Measurements from ENCODE around the gene TLL2. TPM values are rescaled to one million over a fixed set of nuclear protein-coding genes. Genes with fewer than 3 reads are reported as not detected.

TLL2 gene
- total and polyA plus RNA-seq, 2 donors (not counting 3 experiments of a cell fraction or from before 2014, with no cell fraction given) = 0.03 to 0.20 TPM

DNA sequence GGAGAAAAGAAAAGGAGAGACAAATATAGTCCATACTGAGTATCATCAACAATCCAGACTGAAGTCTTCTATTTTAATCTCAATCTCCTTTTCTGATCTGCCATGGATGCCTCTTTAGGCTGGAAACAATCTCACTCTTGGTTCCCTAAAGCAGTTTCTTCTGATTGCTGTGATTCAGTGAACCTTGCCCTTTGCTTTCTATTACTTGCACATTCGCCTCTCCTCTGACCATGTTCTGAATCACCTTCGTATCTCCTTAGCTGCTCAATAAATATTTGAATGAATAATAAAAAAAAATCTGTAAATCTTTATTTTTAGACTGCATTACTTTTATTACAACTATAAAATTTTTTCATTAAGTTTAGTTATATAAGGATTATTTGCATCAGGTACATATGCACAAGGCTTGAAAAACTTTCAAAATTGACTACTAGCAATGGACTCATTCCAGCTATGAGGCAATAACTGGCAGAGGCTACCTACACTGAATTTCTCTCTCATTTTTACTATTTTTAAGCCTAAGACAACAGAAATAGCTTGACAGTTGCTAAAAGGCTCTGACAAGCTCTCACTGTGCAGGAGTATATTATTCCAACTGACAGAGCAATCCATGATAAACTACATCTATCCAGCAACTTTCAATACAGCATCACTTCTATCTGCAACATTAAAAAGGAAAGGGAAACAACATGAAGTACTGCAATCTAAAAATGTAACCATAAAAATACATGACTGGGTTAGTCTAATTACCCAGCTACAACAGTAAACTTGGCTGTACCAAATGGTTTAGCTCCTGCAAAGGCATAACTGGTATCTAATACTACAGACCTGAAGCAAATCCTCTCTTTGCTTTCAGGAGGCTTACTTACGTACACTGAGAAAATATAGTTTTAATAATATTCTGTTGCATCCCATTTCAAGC, 47.5 kb upstream of the TLL2 start:
- H3K27me3 ChIP-seq (ENCODE audit: control insufficient read depth in 2 of 2, insufficient read depth in 2 of 2, low read length in 2 of 2) = no peaks in the 10 kb centered on the region
- TF ChIP-seq POLR2AphosphoS5 (IDR thresholded peaks at IDR 0.05; ENCODE audit: insufficient read depth, low read depth, low read length) = no peak
- TF ChIP-seq, protein P1, sequence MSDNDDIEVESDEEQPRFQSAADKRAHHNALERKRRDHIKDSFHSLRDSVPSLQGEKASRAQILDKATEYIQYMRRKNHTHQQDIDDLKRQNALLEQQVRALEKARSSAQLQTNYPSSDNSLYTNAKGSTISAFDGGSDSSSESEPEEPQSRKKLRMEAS (IDR thresholded peaks at IDR 0.05; ENCODE audit: insufficient read depth, insufficient read length) = no peak
- no peak for TF ChIP-seq POLR2A (IDR thresholded peaks at IDR 0.05; ENCODE audit: low read depth, low read length)
- TF ChIP-seq EZH2 (IDR thresholded peaks at IDR 0.05; ENCODE audit: borderline replicate concordance, low read depth, low read length, severe bottlenecking) = no peak
- TF ChIP-seq MYC (IDR thresholded peaks at IDR 0.05; ENCODE audit: low read depth, low read length) = no peak
- TF ChIP-seq JUN (IDR thresholded peaks at IDR 0.05; ENCODE audit: borderline replicate concordance, insufficient read depth, insufficient read length, low read depth) = no peak
- TF ChIP-seq GATA2 (IDR thresholded peaks at IDR 0.05; ENCODE audit: insufficient read depth, insufficient read length, low read depth, low read length) = no peak
- TF ChIP-seq, protein P2, sequence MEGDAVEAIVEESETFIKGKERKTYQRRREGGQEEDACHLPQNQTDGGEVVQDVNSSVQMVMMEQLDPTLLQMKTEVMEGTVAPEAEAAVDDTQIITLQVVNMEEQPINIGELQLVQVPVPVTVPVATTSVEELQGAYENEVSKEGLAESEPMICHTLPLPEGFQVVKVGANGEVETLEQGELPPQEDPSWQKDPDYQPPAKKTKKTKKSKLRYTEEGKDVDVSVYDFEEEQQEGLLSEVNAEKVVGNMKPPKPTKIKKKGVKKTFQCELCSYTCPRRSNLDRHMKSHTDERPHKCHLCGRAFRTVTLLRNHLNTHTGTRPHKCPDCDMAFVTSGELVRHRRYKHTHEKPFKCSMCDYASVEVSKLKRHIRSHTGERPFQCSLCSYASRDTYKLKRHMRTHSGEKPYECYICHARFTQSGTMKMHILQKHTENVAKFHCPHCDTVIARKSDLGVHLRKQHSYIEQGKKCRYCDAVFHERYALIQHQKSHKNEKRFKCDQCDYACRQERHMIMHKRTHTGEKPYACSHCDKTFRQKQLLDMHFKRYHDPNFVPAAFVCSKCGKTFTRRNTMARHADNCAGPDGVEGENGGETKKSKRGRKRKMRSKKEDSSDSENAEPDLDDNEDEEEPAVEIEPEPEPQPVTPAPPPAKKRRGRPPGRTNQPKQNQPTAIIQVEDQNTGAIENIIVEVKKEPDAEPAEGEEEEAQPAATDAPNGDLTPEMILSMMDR (IDR thresholded peaks at IDR 0.05; ENCODE audit: extremely low read depth in 1 of 2, insufficient read depth in 1 of 2, low read depth in 1 of 2, low read length in 2 of 2) = no peak
- H3K27ac ChIP-seq (ENCODE audit: insufficient read depth, low read depth, low read length) = no peak overlapping the region
- dilution Hi-C loops (cut with MboI; ENCODE audit: extremely low pct_ligation_motif_present, low sequenced_read_pairs) = no loop called here
- no TSS peak for BruUV-seq (replicated peaks)
- H4K20me1 ChIP-seq (replicated peaks; ENCODE audit: control insufficient read depth, extremely low read depth, insufficient read depth, low read length) = peaks cover 11% of the 10 kb centered on the region
- CTCF ChIA-PET = interaction anchor here (0.8 to 1.9 kb wide), 2 partner anchors 10 to 165 kb away, joined by 3 to 7 read pairs; no protein-coding TSS in a partner anchor
- FAIRE-seq = no peak
- POLR2A ChIA-PET = no interaction called here
- H2AFZ ChIP-seq (ENCODE audit: low read depth, low read length) = no peak overlapping the region
- no peaks in the 10 kb centered on the region for H3K9me1 ChIP-seq (replicated peaks; ENCODE audit: control insufficient read depth, extremely low read depth, insufficient read depth, low read length)
- peaks cover 6% of the 10 kb centered on the region for H3K4me1 ChIP-seq (ENCODE audit: control insufficient read depth, extremely low read depth, insufficient read depth, low read length)
- H3K4me2 ChIP-seq (ENCODE audit: insufficient read depth, low read length) = no peak overlapping the region
- no peak overlapping the region for H3K9ac ChIP-seq (replicated peaks; ENCODE audit: extremely low read depth, insufficient read depth, low read length)
- no peak for DNase-seq (ENCODE audit: low read depth, low spot score)
- peaks cover 5 to 15% of the 10 kb centered on the region in 2 experiments for H3K36me3 ChIP-seq (ENCODE audit: control insufficient read depth in 2 of 2, extremely low read depth in 1 of 2, insufficient read depth in 2 of 2, low read length in 2 of 2)
- H3K79me2 ChIP-seq (ENCODE audit: control insufficient read depth, insufficient read depth, low read length) = peaks cover 75% of the 10 kb centered on the region
- intact Hi-C loops (cut with micrococcal nuclease) = no loop called here
- H3K9me3 ChIP-seq (replicated peaks; ENCODE audit: control insufficient read depth, insufficient read depth, low read length) = no peaks in the 10 kb centered on the region
- no peak overlapping the region for H3K4me3 ChIP-seq (replicated peaks in 1 of 3; ENCODE audit: insufficient read depth in 1 of 3, low read depth in 1 of 3, low read length in 3 of 3)
